H1 (cell line): Measurements from ENCODE around the gene PEX12. TPM values are rescaled to one million over a fixed set of nuclear protein-coding genes. Genes with fewer than 3 reads are reported as not detected.

ENCODE experiments used
- CTCF ChIA-PET: fragments of 300-600 bp; sonication (Branson Sonifier 250); formaldehyde crosslinking; loops from one replicate; lab custom pipeline; 2021; ENCODE audit not compliant: partially characterized antibody; lab: Charles Lee
- POLR2A ChIA-PET: fragments of 300-600 bp; sonication (Branson Sonifier 250); formaldehyde crosslinking; loops from one replicate; lab custom pipeline; 2021; ENCODE audit warnings: inconsistent platforms; ENCODE audit not compliant: partially characterized antibody; lab: Charles Lee
- DNase-seq, 2 experiments: peaks; one replicate each; pipeline versions ENCODE4 v3.0.0 to v3.0.0-alpha.2; 2010 to 2022; ENCODE audit warnings: low spot score in 2 of 2, low read depth in 1 of 2, mixed read lengths in 1 of 2
- FAIRE-seq: peaks from 2 replicates; lab custom pipeline; 2011; peaks lifted over from hg19 to GRCh38; lab: Jason Lieb, UNC
- H2AFZ ChIP-seq: 2 replicates; pipeline ENCODE4 v1.8.1; 2012; ENCODE audit warnings: low read length, inconsistent platforms
- H2AK5ac ChIP-seq: 2 replicates; pipeline ENCODE4 v1.6.1; 2013; ENCODE audit warnings: low read depth, low read length
- H2BK120ac ChIP-seq: replicated peaks from 2 replicates; pipeline ENCODE3; 2013; ENCODE audit warnings: low read depth, low read length, inconsistent platforms
- H2BK12ac ChIP-seq: 2 replicates; pipeline ENCODE4 v1.6.1; 2013; ENCODE audit warnings: low read depth, low read length
- H2BK15ac ChIP-seq: 2 replicates; pipeline ENCODE4 v1.6.1; 2013; ENCODE audit warnings: low read length
- H2BK20ac ChIP-seq: 2 replicates; pipeline ENCODE4 v1.6.1; 2013; ENCODE audit warnings: low read length
- H2BK5ac ChIP-seq: 2 replicates; pipeline ENCODE4 v1.6.1; 2013; ENCODE audit warnings: low read depth, low read length
- H3K14ac ChIP-seq: 2 replicates; pipeline ENCODE4 v1.6.1; 2013; ENCODE audit warnings: inconsistent platforms; ENCODE audit not compliant: insufficient read length
- H3K18ac ChIP-seq: 2 replicates; pipeline ENCODE4 v1.6.1; 2013; ENCODE audit warnings: low read length; ENCODE audit errors: extremely low read depth
- H3K23ac ChIP-seq: 2 replicates; pipeline ENCODE4 v1.6.1; 2013; ENCODE audit warnings: inconsistent platforms; ENCODE audit not compliant: insufficient read length
- H3K23me2 ChIP-seq: 2 replicates; pipeline ENCODE4 v1.6.1; 2013; ENCODE audit warnings: low read depth, low read length
- H3K27ac ChIP-seq: 2 replicates; pipeline ENCODE4 v1.6.1; 2011; ENCODE audit warnings: low read depth, low read length, inconsistent platforms
- H3K27me3 ChIP-seq, 4 experiments: replicated peaks in 1 of 4; 1 replicate in 1 of 4; 2 replicates in 3 of 4; pipeline versions ENCODE4 v1.6.1 to v1.8.1; 2011 to 2013; ENCODE audit warnings: low read length in 3 of 4, mild to moderate bottlenecking in 3 of 4, inconsistent platforms in 2 of 4, mixed read lengths in 2 of 4, moderate library complexity in 1 of 4; ENCODE audit not compliant: control insufficient read depth in 3 of 4, insufficient read depth in 3 of 4; ENCODE audit errors: extremely low read depth in 1 of 4
- H3K36me3 ChIP-seq, 4 experiments: 2 replicates each; pipeline versions ENCODE4 v1.6.1 to v1.8.1; 2011 to 2013; ENCODE audit warnings: mild to moderate bottlenecking in 4 of 4, low read length in 3 of 4, moderate library complexity in 2 of 4, control low read depth in 1 of 4, inconsistent platforms in 1 of 4; ENCODE audit not compliant: insufficient read depth in 4 of 4, control insufficient read depth in 2 of 4
- H3K4ac ChIP-seq: replicated peaks from 2 replicates; pipeline ENCODE3; 2013; ENCODE audit warnings: low read length, low read depth, mixed read lengths, inconsistent platforms; ENCODE audit not compliant: insufficient read length
- H3K4me1 ChIP-seq, 4 experiments: replicated peaks in 1 of 4; 1 replicate in 1 of 4; 2 replicates in 3 of 4; pipeline versions ENCODE4 v1.6.1 to v1.8.1; 2011 to 2013; ENCODE audit warnings: low read length in 3 of 4, inconsistent platforms in 2 of 4, mixed read lengths in 1 of 4; ENCODE audit not compliant: insufficient read depth in 4 of 4, control insufficient read depth in 3 of 4
- H3K4me2 ChIP-seq, 2 experiments: 2 replicates each; pipeline versions ENCODE4 v1.6.1 to v1.8.1; 2011 to 2013; ENCODE audit warnings: low read depth in 2 of 2, low read length in 2 of 2, control low read depth in 1 of 2, inconsistent platforms in 1 of 2, mild to moderate bottlenecking in 1 of 2; ENCODE audit not compliant: insufficient read depth in 1 of 2
- H3K4me3 ChIP-seq, 4 experiments: fragments of 200-600, 300-600 bp in 1 of 4; sonication (generic), shearing (Covaris generic), sonication (Bioruptor Twin) in 1 of 4; 2 replicates each; pipeline versions ENCODE4 v1.5.1 to v1.8.1; 2011 to 2016; ENCODE audit warnings: low read length in 4 of 4, low read depth in 3 of 4, control low read depth in 2 of 4, inconsistent platforms in 2 of 4, mild to moderate bottlenecking in 2 of 4, mixed read lengths in 1 of 4, moderate library complexity in 1 of 4; ENCODE audit not compliant: insufficient read depth in 2 of 4; ENCODE audit errors: extremely low read depth in 1 of 4
- H3K56ac ChIP-seq: replicated peaks from 2 replicates; pipeline ENCODE3; 2013; ENCODE audit warnings: low read depth, mild to moderate bottlenecking, mixed read lengths, low read length, inconsistent platforms; ENCODE audit not compliant: insufficient read length
- H3K79me1 ChIP-seq: 2 replicates; pipeline ENCODE4 v1.6.1; 2013; ENCODE audit warnings: low read depth, low read length, control low read depth
- H3K79me2 ChIP-seq, 2 experiments: 2 replicates each; pipeline versions ENCODE4 v1.6.1 to v1.8.1; 2012 to 2013; ENCODE audit warnings: low read length in 2 of 2, mild to moderate bottlenecking in 2 of 2, inconsistent platforms in 1 of 2; ENCODE audit not compliant: insufficient read depth in 2 of 2, control insufficient read depth in 1 of 2
- H3K9ac ChIP-seq, 4 experiments: replicated peaks in 1 of 4; 1 replicate in 1 of 4; 2 replicates in 3 of 4; pipeline versions ENCODE4 v1.6.1 to v1.8.1; 2011 to 2013; ENCODE audit warnings: low read depth in 3 of 4, low read length in 3 of 4, control low read depth in 2 of 4, mild to moderate bottlenecking in 2 of 4, moderate library complexity in 2 of 4, inconsistent platforms in 1 of 4; ENCODE audit errors: extremely low read depth in 1 of 4
- H3K9me3 ChIP-seq, 2 experiments: 2 replicates each; pipeline versions ENCODE4 v1.6.1 to v1.8.1; 2012 to 2013; ENCODE audit warnings: mild to moderate bottlenecking in 2 of 2, moderate library complexity in 2 of 2, control low read depth in 1 of 2, inconsistent platforms in 1 of 2, low read depth in 1 of 2, low read length in 1 of 2, mixed read lengths in 1 of 2; ENCODE audit not compliant: insufficient read depth in 2 of 2
- H4K20me1 ChIP-seq, 2 experiments: replicated peaks in 1 of 2; 2 replicates each; pipeline versions ENCODE3 to v1.8.1; 2011 to 2013; ENCODE audit warnings: inconsistent platforms in 2 of 2, low read length in 2 of 2, mild to moderate bottlenecking in 1 of 2; ENCODE audit not compliant: insufficient read depth in 2 of 2, control insufficient read depth in 1 of 2
- H4K5ac ChIP-seq: 2 replicates; pipeline ENCODE4 v1.6.1; 2013; ENCODE audit warnings: low read length, low read depth, mixed read lengths, inconsistent platforms; ENCODE audit not compliant: insufficient read length
- H4K8ac ChIP-seq: 2 replicates; pipeline ENCODE4 v1.8.0; 2013; ENCODE audit warnings: mild to moderate bottlenecking, moderate library complexity, low read length, inconsistent platforms; ENCODE audit not compliant: insufficient read depth; ENCODE audit errors: extremely low read depth
- H4K91ac ChIP-seq: replicated peaks from 2 replicates; pipeline ENCODE3; 2013; ENCODE audit warnings: low read length, mixed read lengths, inconsistent platforms; ENCODE audit not compliant: insufficient read length
- BCL11A ChIP-seq, 2 experiments: IDR thresholded peaks; one replicate each; pipeline ENCODE4 v1.6.1; 2011; ENCODE audit warnings: low read depth in 2 of 2, low read length in 2 of 2, mild to moderate bottlenecking in 2 of 2
- CBX8 ChIP-seq: fragments of 300-800, 300-1000 bp; sonication (generic); IDR thresholded peaks from 2 replicates; pipeline ENCODE4 v1.7.1; 2016; ENCODE audit warnings: low read depth, low read length, borderline replicate concordance
- HDAC2 ChIP-seq, 2 experiments: fragments of 300-600 bp in 1 of 2; sonication (generic) in 1 of 2; IDR thresholded peaks; 2 replicates each; pipeline ENCODE4 v1.6.1; 2011 to 2012; ENCODE audit warnings: low read depth in 2 of 2, low read length in 2 of 2, mild to moderate bottlenecking in 2 of 2, moderate library complexity in 2 of 2, borderline replicate concordance in 1 of 2, inconsistent platforms in 1 of 2
- HDAC6 ChIP-seq: IDR thresholded peaks from one replicate; pipeline ENCODE4 v1.7.1; 2012; ENCODE audit warnings: low read depth, mild to moderate bottlenecking, inconsistent platforms, low read length, moderate library complexity
- KDM1A ChIP-seq: fragments of 200-600, 300-600 bp; sonication (generic); IDR thresholded peaks from 2 replicates; pipeline ENCODE4 v1.7.1; 2016; ENCODE audit warnings: mild to moderate bottlenecking, low read length, borderline replicate concordance
- KDM5A ChIP-seq: fragments of 200-600 bp; IDR thresholded peaks from 2 replicates; pipeline ENCODE4 v1.7.1; 2012; ENCODE audit warnings: mild to moderate bottlenecking, low read length, inconsistent platforms, mixed read lengths
- MAFK ChIP-seq: IDR thresholded peaks from 2 replicates; pipeline ENCODE4 v1.6.1; 2012; ENCODE audit warnings: low read depth, mild to moderate bottlenecking, improper control_type of control experiment, low read length
- PHF8 ChIP-seq: fragments of 200-600 bp; sonication (generic); conservative IDR thresholded peaks from 2 replicates; pipeline ENCODE4 v1.7.1; 2012; ENCODE audit warnings: low read depth, mild to moderate bottlenecking, inconsistent platforms, low read length, moderate library complexity
- RXRA ChIP-seq: IDR thresholded peaks from 2 replicates; pipeline ENCODE4 v1.6.1; 2011; ENCODE audit warnings: low read depth, mild to moderate bottlenecking, low read length, moderate library complexity; ENCODE audit not compliant: insufficient read depth
- SP4 ChIP-seq: IDR thresholded peaks from 2 replicates; pipeline ENCODE4 v1.6.1; 2012; ENCODE audit warnings: low read length, inconsistent platforms
- TBP ChIP-seq: IDR thresholded peaks from 2 replicates; pipeline ENCODE4 v1.6.1; 2011; ENCODE audit warnings: low read depth, low read length, improper control_type of control experiment
- YY1 ChIP-seq: IDR thresholded peaks from 2 replicates; pipeline ENCODE4 v1.6.1; 2011; ENCODE audit warnings: low read depth, mild to moderate bottlenecking, low read length
- WGBS, 2 experiments: shearing (Covaris generic) in 1 of 2; methylation state at CpG; one replicate each; pipeline versions ENCODE4 v1.1.6 to v1.1.7; 2013 to 2015; ENCODE audit warnings: low lambda C conversion rate in 2 of 2, mixed read lengths in 2 of 2, inconsistent platforms in 1 of 2, low coverage in 1 of 2, missing lambda C conversion rate in 1 of 2; ENCODE audit not compliant: insufficient replicate concordance in 2 of 2, insufficient coverage in 1 of 2, insufficient read length in 1 of 2; ENCODE audit errors: extremely low coverage in 1 of 2, missing lambda C conversion rate in 1 of 2; 5-methylcytosine and 5-hydroxymethylcytosine counted together
- polyA plus RNA-seq, 7 experiments: library from polyadenylated mRNA; depleted of rRNA in 3 of 7; stranded (reverse) in 5 of 7; unstranded in 2 of 7; fragments of >200 nt in 5 of 7; fragments of 200-250 nt in 2 of 7; gene quantifications; 1 replicate in 5 of 7; 2 replicates in 1 of 7; 4 replicates in 1 of 7; pipeline versions ENCODE4 v1.2.1 to v1.2.3, GENCODE V29; 2011 to 2013; ENCODE audit warnings: missing spikeins in 2 of 7, mixed read lengths in 2 of 7
- total RNA-seq: library from RNA; stranded (reverse); fragmentation: NEBNext Ultra II Directional; extraction: Animal tissue kit (Norgen Biotek cat#: 25700); gene quantifications from 2 replicates; pipeline ENCODE4 v1.2.1, GENCODE V29; 2021

Gene PEX12
- total and polyA plus RNA-seq, 2 of the 8 experiments (the other 6 are each of a cell fraction or from before 2014, with no cell fraction given) = 3.0 to 5.9 TPM

GRCh38 chr17:35596530-35597233 lies 18.3 kb upstream of the PEX12 start:
- no peaks in the 10 kb centered on the region for H3K27me3 ChIP-seq
- FAIRE-seq = no peak
- H4K20me1 ChIP-seq = peaks cover 2 to 4% of the 10 kb centered on the region in 2 experiments
- H2BK120ac ChIP-seq = no peak overlapping the region
- H4K5ac ChIP-seq = no peak overlapping the region
- no peaks in the 10 kb centered on the region for H3K23me2 ChIP-seq
- no peak overlapping the region for H2AFZ ChIP-seq
- no peaks in the 10 kb centered on the region for H3K9me3 ChIP-seq
- H3K4me3 ChIP-seq = 0 out of 8 replicates have a peak overlapping the region, but pooled peaks of 1 of the 4 experiments have one; percentile 0
- no peaks in the 10 kb centered on the region for H3K4me1 ChIP-seq
- 51% methylated on average over 48 of the region's 54 CpGs; no CpG with 5 or more reads in 1 of the 2 experiments for WGBS, 2 experiments
- H3K36me3 ChIP-seq = peaks cover 12 to 52% (median 30%) of the 10 kb centered on the region in 4 experiments
- no peak overlapping the region for H3K18ac ChIP-seq
- POLR2A ChIA-PET = interaction anchor here (1.0 to 1.7 kb wide), 5 partner anchors 10 to 135 kb away, joined by 3 read pairs; partner anchors contain the start of genes AP2B1, PEX12 and RASL10B
- no peak overlapping the region for H2BK12ac ChIP-seq
- H3K14ac ChIP-seq = no peak overlapping the region
- CTCF ChIA-PET = interaction anchor here (0.6 to 3.1 kb wide), 16 partner anchors 11 to 228 kb away, joined by 3 to 19 read pairs (median 3); no protein-coding TSS in a partner anchor
- peak; percentile 47 to 82 for DNase-seq
- H4K8ac ChIP-seq = peak overlapping the region; percentile 87; the same call in 1 of the 2 replicates
- no peak overlapping the region for H4K91ac ChIP-seq
- H2BK20ac ChIP-seq = no peak overlapping the region
- H3K79me1 ChIP-seq = no peaks in the 10 kb centered on the region; the same call in 1 of the 2 replicates
- no peak overlapping the region for H3K23ac ChIP-seq
- H3K4me2 ChIP-seq = no peak overlapping the region
- H3K9ac ChIP-seq = no peak overlapping the region
- H2BK15ac ChIP-seq = no peak overlapping the region
- no peak overlapping the region for H3K56ac ChIP-seq
- no peak overlapping the region for H3K4ac ChIP-seq
- H2AK5ac ChIP-seq = no peak overlapping the region
- H3K79me2 ChIP-seq = peaks cover 0 to 14% of the 10 kb centered on the region in 2 experiments; a peak in 2 of 4 replicates
- no peak overlapping the region for H3K27ac ChIP-seq
- no peak overlapping the region for H2BK5ac ChIP-seq
- TF ChIP-seq BCL11A (IDR thresholded peaks at IDR 0.05; ENCODE audit: low read depth in 2 of 2, low read length in 2 of 2) (no peak), HDAC6 (no peak), RXRA (no peak), CBX8 (no peak), KDM5A (no peak), KDM1A (no peak), YY1 (peak; percentile 79; the same call in 1 of the 2 replicates), PHF8 (no peak), SP4 (no peak), HDAC2 (IDR thresholded peaks at IDR 0.05; ENCODE audit: borderline replicate concordance in 1 of 2, low read depth in 2 of 2, low read length in 2 of 2) (0 out of 4 replicates have a peak, but pooled peaks have one; percentile 36 to 53), TBP (peak; percentile 31; the same call in 1 of the 2 replicates), MAFK (no peak)
